Measurements from ENCODE around the gene FREY1. TPM values are rescaled to one million over a fixed set of nuclear protein-coding genes. Genes with fewer than 3 reads are reported as not detected.

Gene FREY1
- total RNA-seq, 1 donor from 2014 or later, result 0.29 TPM

- DNase-seq (ENCODE audit: low read depth), result no peak
Measured at GRCh38 chr11:45929486-45930030, 22.5 kb upstream of the FREY1 start.

- no peak for DNase-seq (ENCODE audit: low read depth)
Measured at GRCh38 chr11:45928535-45929215, 21.6 kb upstream of the FREY1 start.

- no peak for DNase-seq (ENCODE audit: low read depth)
Measured at GRCh38 chr11:45927684-45928413, 20.8 kb upstream of the FREY1 start.

- DNase-seq (ENCODE audit: low read depth), result no peak
Measured at GRCh38 chr11:45927332-45927683, 20.2 kb upstream of the FREY1 start.

GRCh38 chr11:45926536-45927331 is 19.7 kb upstream of the FREY1 start:
- DNase-seq (ENCODE audit: low read depth), result no peak

- DNase-seq (ENCODE audit: low read depth), result no peak
Measured at GRCh38 chr11:45926001-45926401, 18.9 kb upstream of the FREY1 start.

- DNase-seq (ENCODE audit: low read depth), result no peak
Measured at GRCh38 chr11:45925550-45925949, 18.5 kb upstream of the FREY1 start.

GRCh38 chr11:45924927-45925326 is 17.9 kb upstream of the FREY1 start:
- no peak for DNase-seq (ENCODE audit: low read depth)

GRCh38 chr11:45924036-45924915 is 17.2 kb upstream of the FREY1 start:
- no peak for DNase-seq (ENCODE audit: low read depth)

GRCh38 chr11:45922425-45923082 is 15.5 kb upstream of the FREY1 start, which contains the start of gene LARGE2:
LARGE2 (plus strand) TSS chr11:45922656; CDS start chr11:45922883, 227 bp downstream.
- DNase-seq (ENCODE audit: low read depth), result no peak

- no peak for DNase-seq (ENCODE audit: low read depth)
Measured at GRCh38 chr11:45921561-45922424, 14.7 kb upstream of the FREY1 start.

GRCh38 chr11:45920531-45921477 is 13.7 kb upstream of the FREY1 start:
- no peak for DNase-seq (ENCODE audit: low read depth)

- DNase-seq (ENCODE audit: low read depth), result no peak
Measured at GRCh38 chr11:45919806-45920530, 12.9 kb upstream of the FREY1 start.

GRCh38 chr11:45918962-45919675 is 12.0 kb upstream of the FREY1 start:
- no peak for DNase-seq (ENCODE audit: low read depth)

GRCh38 chr11:45918331-45918941 is 11.4 kb upstream of the FREY1 start:
- peak; percentile 80 for DNase-seq (ENCODE audit: low read depth)

GRCh38 chr11:45917623-45918330 is 10.7 kb upstream of the FREY1 start, which contains the start of gene PEX16:
PEX16 (minus strand) TSS chr11:45917877; CDS start chr11:45917811, 66 bp downstream.
- peak; percentile 98 for DNase-seq (ENCODE audit: low read depth)
